ENCODE measurements around the gene LIAS. TPM values are rescaled to one million over a fixed set of nuclear protein-coding genes. Genes with fewer than 3 reads are reported as not detected.
A peak's percentile ranks its signal among the peaks of the same experiment; 100 is the strongest.
"Not testable (repeated sequence)": the region's sequence is repeated elsewhere in the genome, so short reads cannot be mapped to it uniquely, and the experiment has no call there.

Gene LIAS
- total RNA-seq, result 20.1 TPM

DNA sequence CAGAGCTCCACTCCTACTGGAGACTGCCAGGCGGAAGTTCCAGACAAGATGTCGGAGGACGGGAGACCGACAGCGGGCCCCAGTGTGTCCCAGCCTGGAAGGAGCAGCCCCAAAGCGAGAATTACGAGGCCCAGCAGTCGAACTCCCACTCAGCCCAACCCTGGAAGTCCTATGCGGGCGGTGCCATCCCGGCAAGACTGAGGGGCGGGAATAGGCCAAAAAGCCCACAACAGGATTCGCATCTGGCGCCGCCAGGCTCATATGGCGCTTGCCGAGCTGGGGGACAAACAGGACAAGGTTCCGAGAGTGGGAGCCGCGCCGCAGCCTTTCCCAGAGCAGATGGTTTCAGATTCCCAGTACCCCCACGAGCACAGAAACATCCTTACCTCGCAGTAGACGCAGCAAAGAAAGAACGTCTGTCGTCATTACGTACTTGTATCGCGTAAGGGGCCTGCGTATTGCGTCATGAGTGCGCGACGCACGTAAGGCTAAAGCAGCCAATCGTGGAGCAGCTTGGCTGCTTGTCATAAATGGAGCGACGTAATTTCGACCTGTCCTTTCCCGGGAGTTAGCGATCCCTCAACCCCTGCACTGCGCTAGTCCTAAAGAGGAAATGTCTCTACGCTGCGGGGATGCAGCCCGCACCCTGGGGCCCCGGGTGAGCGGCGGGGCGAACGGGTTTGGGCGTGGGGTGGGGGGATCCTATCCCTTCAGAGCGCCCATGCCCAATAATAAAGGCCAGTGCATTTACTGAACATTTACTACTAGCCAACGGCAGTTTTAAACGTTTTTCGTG, at the start of gene LIAS, which contains the start of gene RPL9:
TSS of gene LIAS (plus strand) at position 552 of the 796 bp plus-strand sequence. CDS start at position 614, 62 bp downstream.
TSS of gene RPL9 (minus strand) at position 418 of the 796 bp plus-strand sequence. CDS start 483 bp downstream, outside the sequence.
- DNase-seq, result peak; percentile 99

DNA sequence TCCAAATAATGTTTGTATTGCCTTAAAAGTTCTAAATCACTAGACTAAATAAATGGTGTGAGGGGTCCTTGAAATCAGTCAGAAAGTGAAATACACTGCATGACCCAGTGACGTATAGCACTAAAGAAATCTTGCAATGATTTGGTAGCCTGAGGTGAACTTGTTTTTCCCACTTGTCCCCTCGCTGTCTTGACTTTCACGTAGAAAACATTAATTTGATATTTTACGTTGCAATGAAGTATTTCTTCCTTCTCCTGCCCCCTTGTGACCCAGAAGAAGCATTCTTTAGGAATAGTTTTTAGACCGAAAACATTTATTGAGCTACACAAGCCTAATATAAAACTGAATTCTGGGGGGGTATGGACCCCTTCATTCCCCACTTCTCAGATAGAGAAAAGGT, 48.4 kb upstream of the LIAS start:
- no peak for DNase-seq

DNA sequence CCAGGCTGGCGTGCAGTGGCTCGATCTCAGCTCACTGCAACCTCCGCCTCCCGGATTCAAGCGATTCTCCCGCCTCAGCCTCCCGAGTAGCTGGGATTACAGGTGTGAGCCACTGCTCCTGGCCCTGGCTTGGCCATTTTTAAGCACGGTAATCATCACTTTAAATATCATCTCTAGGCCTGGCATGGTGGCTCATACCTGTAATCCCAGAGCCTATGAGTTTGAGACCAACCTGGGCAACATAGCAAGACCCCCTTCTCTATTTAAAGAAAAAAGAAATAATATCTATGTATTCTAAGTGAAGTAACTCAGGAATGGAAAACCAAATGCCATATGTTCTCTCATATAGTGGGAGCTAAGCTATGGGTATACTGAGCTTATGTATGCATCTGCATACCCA, 47.3 kb upstream of the LIAS start:
- not testable (repeated sequence) for DNase-seq

DNA sequence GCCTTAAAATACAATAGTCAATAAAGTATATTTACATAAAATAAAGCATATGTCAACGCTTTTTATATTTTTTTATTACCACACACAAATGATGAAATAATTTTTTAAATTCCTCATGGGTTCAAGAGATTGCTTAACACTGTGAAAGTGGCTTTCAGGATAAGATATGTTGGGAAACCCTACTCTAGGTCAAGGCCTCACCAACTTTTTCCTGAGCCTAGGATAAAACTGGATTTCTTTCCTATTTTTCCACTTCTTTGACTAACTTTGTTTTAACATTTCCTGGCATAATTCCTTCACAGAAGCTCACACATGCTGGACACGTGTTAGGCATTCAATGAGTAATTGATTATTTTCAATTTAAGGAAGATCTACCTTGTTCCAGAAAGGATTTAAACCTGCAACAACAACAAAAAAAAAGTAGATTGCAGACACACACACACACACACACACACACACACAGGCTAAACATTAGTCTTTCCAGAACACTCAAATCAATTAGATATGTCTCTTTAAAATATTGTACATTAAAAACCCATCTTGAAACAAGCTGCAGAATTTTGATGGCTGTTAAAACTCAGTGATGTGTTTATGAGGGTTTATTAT, 43.1 kb upstream of the LIAS start:
- no peak for DNase-seq

- DNase-seq, result no peak
Measured at GRCh38 chr4:39422247-39422646, 36.6 kb upstream of the LIAS start.

DNA sequence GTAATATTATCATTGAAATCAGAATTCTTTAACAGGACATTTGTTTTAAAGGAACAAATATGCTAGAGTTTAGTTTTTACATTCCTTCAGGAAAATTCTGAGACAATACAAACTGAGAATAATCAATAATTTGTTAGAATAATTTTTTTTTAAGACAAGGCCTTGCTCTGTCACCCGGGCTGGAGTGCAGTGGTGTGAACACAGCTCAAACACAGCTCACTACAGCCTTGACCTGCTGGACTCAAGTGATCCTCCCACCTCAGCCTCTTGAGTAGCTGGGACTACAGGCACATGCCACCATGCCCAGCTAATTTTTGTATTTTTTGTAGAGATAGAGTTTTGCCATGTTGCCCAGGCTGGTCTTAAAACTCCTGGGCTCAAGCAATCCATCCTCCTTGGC, 33.6 kb upstream of the LIAS start:
- DNase-seq, result not testable (repeated sequence)

GRCh38 chr4:39426728-39427127, 32.1 kb upstream of the LIAS start:
- no peak for DNase-seq

GRCh38 chr4:39427520-39428114, 31.2 kb upstream of the LIAS start:
- DNase-seq, result no peak

GRCh38 chr4:39429476-39430334, 29.2 kb upstream of the LIAS start:
- no peak for DNase-seq

DNA sequence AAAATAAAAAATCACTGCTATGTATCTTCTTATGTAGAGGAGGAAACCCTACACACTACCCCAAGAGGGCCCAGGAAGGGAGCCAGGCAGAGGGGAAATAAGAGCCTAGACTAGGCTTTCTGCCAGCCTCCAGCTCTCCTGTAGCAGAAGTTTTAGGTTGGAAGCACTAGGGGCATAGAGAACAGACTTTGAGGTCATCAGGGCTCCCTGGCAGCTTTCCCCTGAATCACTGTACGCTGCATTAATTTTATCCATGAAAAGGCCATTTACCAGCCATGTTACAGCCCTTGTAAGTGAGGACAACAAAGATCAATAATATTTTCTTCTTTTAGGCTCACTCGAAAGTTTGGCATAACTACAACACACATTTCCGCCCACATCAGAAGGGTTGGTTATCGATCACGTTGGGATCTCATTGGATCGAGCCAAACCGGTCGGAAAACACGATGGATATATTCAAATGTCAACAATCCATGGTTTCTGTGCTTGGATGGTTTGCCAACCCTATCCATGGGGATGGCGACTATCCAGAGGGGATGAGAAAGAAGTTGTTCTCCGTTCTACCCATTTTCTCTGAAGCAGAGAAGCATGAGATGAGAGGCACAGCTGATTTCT, 24.9 kb upstream of the LIAS start:
- no peak for DNase-seq

DNA sequence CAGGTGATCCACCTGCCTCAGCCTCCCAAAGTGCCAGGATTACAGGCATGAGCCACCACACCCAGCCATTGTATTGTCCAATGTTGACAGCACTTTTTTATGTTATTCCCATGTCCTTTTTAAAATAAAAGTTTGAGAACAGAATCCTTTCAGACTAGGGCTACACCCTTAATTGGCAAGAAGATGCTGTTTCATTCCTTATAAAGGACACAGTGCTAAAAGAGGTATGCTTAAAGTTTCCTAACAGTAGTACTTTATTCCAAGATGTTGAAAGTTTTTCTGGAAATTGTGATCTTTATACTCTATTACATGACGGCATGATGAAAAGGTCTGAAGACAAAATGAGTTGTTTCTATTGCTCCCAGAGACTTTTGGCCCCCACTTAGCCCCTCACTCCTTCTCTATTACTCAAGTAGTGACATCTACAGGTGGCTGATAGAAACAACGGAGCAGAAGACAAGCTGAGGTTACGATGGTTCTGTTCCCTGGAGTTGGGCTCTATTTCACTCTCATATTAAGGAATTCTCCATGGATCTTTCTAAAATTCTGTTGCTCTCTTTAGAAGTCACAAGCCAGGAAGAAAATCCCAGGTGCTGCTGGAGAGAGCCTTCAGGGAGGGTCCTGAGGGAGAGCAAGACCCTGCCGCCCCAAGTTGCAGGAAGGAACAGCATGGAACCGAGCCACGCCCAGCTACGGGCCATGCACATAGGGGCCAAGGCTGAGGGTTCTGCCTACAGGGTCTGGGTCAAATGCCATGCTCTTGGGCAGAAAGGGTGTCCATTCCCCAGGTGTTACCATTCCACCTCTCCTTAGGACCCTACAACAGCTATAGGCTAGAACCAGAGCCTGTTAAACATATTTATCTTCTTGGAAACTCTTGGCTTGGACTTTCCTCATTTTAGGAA, 22.9 kb upstream of the LIAS start:
- no peak for DNase-seq

DNA sequence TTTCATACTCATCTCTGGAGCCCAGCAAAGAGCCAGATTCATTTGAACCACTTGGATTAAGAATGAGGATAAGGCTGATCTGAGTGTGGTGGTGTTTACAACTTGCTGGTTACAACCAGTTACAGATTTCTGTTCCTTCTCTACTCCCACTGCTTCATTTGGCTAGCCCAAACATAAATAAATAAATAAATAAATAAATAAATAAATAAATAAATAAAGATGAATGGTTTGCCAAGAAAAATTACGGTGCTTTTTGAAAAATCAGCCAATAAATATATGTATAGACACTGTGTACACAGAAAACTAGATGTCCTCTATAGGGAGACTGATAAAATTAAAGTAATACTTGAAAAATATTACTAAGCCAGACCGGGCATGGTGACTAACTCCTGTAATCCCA, 17.3 kb upstream of the LIAS start:
- DNase-seq, result no peak

GRCh38 chr4:39442998-39443397, 15.9 kb upstream of the LIAS start:
- DNase-seq, result no peak

DNA sequence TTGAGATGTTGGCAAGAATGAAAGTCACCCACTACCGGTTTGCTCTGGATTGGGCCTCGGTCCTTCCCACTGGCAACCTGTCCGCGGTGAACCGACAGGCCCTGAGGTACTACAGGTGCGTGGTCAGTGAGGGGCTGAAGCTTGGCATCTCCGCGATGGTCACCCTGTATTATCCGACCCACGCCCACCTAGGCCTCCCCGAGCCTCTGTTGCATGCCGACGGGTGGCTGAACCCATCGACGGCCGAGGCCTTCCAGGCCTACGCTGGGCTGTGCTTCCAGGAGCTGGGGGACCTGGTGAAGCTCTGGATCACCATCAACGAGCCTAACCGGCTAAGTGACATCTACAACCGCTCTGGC, 12.4 kb upstream of the LIAS start:
- no peak for DNase-seq

DNA sequence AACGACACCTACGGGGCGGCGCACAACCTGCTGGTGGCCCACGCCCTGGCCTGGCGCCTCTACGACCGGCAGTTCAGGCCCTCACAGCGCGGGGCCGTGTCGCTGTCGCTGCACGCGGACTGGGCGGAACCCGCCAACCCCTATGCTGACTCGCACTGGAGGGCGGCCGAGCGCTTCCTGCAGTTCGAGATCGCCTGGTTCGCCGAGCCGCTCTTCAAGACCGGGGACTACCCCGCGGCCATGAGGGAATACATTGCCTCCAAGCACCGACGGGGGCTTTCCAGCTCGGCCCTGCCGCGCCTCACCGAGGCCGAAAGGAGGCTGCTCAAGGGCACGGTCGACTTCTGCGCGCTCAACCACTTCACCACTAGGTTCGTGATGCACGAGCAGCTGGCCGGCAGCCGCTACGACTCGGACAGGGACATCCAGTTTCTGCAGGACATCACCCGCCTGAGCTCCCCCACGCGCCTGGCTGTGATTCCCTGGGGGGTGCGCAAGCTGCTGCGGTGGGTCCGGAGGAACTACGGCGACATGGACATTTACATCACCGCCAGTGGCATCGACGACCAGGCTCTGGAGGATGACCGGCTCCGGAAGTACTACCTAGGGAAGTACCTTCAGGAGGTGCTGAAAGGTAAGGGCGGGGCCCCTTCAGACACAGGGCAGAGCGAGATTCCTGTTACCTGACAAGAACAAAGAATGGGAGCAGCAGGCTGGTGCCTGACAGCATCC, 11.8 kb upstream of the LIAS start:
- peak; percentile 65 for DNase-seq

GRCh38 chr4:39450618-39451017, 8.2 kb upstream of the LIAS start:
- DNase-seq, result no peak

DNA sequence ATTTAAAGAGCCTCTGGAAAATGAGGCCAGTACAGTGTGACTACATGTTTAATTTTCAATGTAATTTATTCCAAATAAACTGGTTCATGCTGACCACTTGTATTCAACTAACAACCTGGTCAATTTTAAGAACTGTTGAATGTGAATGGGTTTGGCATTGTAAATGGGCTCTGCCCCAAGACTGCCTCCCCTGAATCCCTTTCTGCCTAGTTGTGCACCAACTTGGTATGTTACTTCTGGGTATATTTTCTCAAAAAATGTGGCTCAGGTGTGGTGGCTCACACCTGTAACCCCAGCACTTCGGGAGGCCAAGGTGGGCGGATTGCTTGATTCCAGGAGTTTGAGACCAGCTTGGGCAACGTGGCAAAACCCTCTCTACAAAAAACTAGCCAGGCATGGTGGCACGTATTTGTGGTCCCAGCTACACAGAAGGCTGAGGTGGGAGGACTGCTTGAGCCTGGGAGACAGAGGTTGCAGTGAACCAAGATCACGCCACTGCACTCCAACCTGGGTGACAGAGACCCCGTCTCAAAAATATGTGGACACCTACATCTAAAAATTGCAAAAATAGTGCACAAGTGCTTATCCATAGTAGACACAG, 7.3 kb upstream of the LIAS start:
- DNase-seq, result no peak

DNA sequence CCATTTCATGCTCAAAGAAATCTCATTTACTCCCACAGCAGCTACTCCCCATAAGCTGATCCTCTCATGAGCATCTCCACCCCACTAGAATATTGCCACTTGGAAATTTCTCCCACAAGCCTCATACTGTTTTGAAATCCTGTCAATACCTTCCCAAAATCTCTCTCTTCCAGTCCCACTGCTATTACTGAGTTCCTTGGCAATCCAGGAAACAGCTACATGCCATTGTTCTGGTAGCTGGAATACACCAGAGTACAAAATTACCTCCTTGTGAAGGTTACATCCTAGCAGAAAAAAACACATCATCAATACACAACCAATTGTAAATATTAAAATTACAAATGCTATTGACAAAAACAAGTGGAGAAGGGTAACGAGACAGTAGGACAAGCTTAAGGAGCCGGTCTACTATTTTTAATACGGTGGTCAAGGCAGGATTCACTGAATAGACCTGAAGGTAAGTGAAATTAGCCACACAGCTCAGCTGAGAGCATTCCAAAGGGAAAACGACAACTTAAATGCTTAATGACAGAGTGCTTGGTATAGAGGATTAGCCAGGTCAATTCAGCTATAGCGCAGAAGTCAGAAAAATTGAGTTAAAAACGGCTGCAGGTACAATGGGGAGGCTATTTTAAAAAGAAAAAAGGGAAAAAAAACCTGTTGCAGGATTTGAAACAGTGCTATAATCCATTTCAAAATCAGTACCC, 6.5 kb upstream of the LIAS start:
- DNase-seq, result no peak

Measured in tongue (tissue), 2 donors.